G401 (cell line): ENCODE results near the gene GLIPR2. TPM values are rescaled to one million over a fixed set of nuclear protein-coding genes. Genes with fewer than 3 reads are reported as not detected.
"Not testable (repeated sequence)": the region's sequence is repeated elsewhere in the genome, so short reads cannot be mapped to it uniquely, and the experiment has no call there.

Source experiments
- DNase-seq: peaks from one replicate; pipeline ENCODE4 v3.0.0-alpha.2; 2015; ENCODE audit warnings: low spot score
- in situ Hi-C: cut with HindIII; loops from 2 replicates; pipeline ENCODE4 v1.10.0; 2016; ENCODE audit warnings: low sequenced_read_pairs, mixed read lengths
- total RNA-seq: library from RNA; depleted of rRNA; stranded (reverse); fragments of >200 nt; shearing (Covaris generic); gene quantifications from 2 replicates; pipeline ENCODE4 v1.2.3, GENCODE V29; 2014; rRNA removed

GLIPR2 gene, protein sequence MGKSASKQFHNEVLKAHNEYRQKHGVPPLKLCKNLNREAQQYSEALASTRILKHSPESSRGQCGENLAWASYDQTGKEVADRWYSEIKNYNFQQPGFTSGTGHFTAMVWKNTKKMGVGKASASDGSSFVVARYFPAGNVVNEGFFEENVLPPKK
- total RNA-seq, result 15.0 and 19.8 TPM in 2 replicates

- peak; percentile 52 for DNase-seq
- in situ Hi-C loops, result no loop called here
These were observed at the start of gene GLIPR2 for GRCh38 chr9:36136272-36136893. Gene GLIPR2 (plus strand): TSS chr9:36136733. CDS start chr9:36136779, 46 bp downstream.

- in situ Hi-C loops, result not testable (repeated sequence)
These were observed 49.5 kb upstream of the GLIPR2 start for GRCh38 chr9:36087054-36087453.

GRCh38 chr9:36088020-36088419 lies 48.5 kb upstream of the GLIPR2 start:
- in situ Hi-C loops, result no loop called here
- DNase-seq, result no peak

More at GRCh38 chr9:36087054-36087453, 49.5 kb upstream of the GLIPR2 start:
- not testable (repeated sequence) for DNase-seq

GRCh38 chr9:36091026-36091953 lies 45.2 kb upstream of the GLIPR2 start:
- peak; percentile 53 for DNase-seq
- in situ Hi-C loops, result no loop called here

DNA sequence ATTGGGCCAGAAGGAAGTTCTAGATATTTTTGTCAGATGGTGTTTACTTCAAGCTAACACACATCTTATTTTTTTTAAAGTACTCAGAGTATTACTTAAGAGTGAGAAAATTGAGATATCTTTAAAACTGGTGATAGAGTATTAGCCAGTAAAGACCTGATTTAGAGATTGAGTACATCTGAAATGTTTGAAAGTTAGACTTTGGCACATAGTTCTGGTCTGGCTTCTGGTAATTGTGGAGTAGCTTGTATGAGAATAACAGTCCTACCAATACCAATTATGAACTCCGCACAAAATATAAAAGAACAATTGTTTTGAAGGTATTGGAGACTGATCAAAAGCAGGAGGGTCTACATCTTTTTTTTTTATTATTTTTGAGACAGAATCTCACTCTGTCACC lies 44.5 kb upstream of the GLIPR2 start:
- no peak for DNase-seq
- in situ Hi-C loops, result no loop called here

DNA sequence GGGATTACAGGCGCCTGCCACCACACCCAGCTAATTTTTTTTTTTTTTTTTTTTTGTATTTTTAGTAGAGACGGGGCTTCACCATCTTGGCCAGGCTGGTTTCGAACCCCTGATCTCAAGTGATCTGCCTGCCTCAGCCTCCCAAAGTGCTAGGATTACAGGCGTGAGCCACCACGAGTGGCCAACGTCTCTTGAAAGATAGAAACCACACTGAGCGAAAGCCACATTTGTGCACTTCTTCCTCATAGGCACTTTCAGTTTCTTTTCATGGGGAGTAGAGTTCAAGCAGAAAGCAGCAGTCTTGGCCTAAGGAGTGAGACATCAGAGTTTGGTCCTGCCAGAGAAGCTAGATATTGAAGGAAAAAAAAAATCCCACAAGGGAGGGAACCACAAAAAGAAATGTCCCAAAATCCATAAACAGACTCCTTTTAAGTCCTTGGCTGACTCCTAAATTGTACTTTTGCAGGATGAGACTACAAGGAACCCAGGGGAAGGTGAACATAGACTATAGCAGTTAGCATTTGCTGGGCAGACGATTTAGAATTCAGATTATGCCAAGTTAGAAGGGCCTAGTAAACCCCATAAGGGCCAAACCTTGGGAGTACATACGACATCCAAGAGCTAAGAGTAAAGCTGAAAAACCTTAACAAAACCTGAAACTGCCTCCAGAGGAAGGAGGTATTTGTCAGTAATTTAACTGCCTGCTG lies 43.9 kb upstream of the GLIPR2 start:
- in situ Hi-C loops, result no loop called here
- no peak for DNase-seq

- in situ Hi-C loops, result no loop called here
- DNase-seq, result no peak
These were observed 43.1 kb upstream of the GLIPR2 start for GRCh38 chr9:36093384-36093783.

GRCh38 chr9:36099718-36100117 lies 36.8 kb upstream of the GLIPR2 start:
- in situ Hi-C loops, result no loop called here
- DNase-seq, result no peak

- no peak for DNase-seq
- in situ Hi-C loops, result no loop called here
These were observed 36.0 kb upstream of the GLIPR2 start for GRCh38 chr9:36100532-36100931.

DNA sequence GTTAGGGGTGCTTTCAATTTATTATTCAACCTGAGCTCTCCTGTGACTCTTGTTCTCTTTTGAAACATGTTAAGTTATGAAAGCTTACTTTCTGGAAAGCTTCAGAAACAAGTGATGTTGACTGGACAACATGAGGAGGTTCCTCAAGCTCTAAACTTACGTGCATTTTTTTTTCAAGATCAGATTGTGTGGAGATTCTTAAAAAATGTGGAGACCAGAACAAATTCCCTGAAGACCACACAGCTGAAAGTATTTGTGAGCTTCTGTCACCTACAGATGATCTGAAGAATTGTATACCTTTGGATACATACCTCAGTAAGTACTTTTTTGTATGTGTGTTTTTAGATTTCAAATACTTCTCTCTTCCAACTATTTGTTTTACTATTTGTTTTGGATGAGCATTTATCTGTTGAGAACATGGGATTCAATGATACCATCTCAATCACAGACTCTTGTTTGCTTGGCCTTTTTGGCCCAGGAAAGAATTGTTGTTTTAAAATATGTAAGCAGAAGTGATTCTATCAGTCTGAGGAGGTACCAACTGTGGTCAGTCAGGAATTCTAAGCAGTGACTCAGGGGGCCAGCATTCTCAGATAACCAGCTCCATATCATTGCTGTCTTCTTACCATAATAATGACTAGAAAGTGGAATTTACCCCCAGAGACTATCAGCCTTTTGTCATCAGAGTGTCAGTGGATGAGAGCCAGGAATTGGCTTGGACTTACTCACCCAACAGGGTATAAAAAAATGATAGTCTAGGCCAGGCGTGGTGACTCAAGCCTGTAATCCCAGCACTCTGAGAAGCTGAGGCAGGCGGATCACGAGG lies 34.4 kb upstream of the GLIPR2 start:
- in situ Hi-C loops, result no loop called here
- no peak for DNase-seq

DNA sequence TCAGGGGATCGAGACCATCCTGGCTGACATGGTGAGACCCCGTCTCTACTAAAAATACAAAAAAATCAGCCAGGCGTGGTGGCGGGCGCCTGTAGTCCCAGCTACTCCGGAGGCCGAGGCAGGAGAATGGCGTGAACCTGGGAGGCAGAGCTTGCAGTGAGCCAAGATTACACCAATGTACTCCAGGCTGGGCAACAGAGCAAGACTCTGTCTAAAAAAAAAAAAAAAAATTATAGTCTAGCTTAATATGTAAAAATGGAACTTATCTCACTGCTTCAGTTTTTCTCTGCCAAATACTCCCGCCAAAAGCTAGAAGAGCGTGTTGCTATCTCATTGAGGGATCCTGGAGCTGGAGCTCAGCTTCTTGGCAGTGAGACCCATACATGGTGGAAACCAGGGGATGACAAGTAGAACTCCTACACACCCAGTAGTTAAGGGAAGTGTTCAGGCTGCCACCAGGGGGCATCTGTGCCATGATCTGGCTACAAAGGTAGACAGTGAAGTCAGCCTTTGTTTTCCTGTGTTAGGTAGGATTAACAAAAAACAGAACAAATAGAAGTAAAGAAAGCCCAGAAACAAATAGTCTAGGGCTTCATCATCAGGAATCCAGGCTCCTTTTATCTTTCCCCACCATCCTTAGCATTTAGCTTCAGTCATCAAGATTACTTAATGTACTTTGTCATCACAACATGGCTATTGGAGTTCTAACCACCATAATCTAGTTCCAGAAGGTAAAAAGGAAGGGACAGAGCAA lies 33.6 kb upstream of the GLIPR2 start:
- peak; percentile 93 for DNase-seq
- in situ Hi-C loops, result no loop called here

GRCh38 chr9:36109071-36109470 lies 27.5 kb upstream of the GLIPR2 start:
- in situ Hi-C loops, result no loop called here
- DNase-seq, result no peak

DNA sequence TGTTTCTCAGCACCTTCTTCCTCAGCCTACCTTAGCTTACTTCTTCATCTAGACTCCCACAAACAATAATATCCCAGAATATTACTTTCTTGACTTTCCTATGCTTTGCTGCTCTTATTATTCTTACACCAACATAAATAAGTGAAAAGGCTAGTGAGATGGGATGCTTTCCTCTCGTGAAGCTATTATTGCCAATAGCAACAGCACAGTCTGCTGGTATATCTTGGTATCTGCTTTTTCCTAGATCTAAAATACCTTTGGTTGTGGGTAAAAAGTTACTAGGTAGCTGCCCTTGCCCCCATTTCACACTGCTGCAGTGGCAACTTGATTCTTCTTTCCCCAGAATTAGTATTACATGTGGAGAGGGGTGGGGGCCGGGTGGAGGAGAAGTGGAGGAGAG lies 26.1 kb upstream of the GLIPR2 start:
- in situ Hi-C loops, result no loop called here
- DNase-seq, result no peak

- no peak for DNase-seq
- in situ Hi-C loops, result no loop called here
These were observed 24.0 kb upstream of the GLIPR2 start for GRCh38 chr9:36112516-36112915.

- no peak for DNase-seq
- in situ Hi-C loops, result no loop called here
These were observed 22.5 kb upstream of the GLIPR2 start for GRCh38 chr9:36113999-36114398.

DNA sequence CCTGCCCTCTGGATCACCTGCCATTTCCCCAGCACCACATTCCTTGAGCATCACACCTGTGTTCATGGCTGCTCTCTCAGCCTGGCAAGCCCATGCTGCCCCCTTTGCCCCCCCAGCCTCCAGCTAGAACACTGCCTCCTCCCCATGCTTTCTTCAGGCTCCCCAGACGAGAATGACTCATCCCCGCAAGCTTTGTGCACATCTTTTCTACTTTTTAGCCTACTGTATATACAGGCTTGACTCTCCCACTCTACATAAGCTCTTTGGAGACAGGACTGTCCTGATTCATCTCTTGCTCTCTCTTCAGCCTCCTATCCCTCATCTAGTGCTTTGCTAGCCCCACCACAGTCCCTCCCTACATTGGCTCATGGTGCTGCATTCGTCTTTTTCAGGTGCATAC lies 19.9 kb upstream of the GLIPR2 start:
- no peak for DNase-seq
- in situ Hi-C loops, result no loop called here

- in situ Hi-C loops, result no loop called here
- no peak for DNase-seq
These were observed 18.3 kb upstream of the GLIPR2 start for GRCh38 chr9:36118201-36118600.

DNA sequence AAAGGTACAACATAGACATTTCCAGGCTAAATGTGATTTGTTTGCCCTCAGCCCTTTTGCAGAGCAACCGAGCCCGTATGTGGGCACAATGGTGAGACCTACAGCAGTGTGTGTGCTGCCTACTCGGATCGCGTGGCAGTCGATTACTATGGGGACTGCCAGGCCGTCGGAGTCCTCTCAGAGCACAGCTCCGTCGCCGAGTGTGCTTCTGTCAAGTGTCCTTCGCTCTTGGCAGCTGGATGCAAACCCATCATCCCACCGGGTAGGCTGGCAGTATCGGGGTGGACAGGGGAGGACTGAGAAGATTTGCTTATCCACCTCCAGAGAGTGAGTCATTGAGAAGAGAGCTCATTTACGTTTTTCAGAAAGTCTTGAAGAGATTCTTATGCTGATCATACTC lies 17.8 kb upstream of the GLIPR2 start:
- in situ Hi-C loops, result no loop called here
- no peak for DNase-seq
